ENCODE measurements around the gene SLC2A9. TPM values are rescaled to one million over a fixed set of nuclear protein-coding genes. Genes with fewer than 3 reads are reported as not detected.

Gene SLC2A9
- total RNA-seq, 1 donor from 2014 or later: 3.6 TPM

- no peak for TF ChIP-seq CTCF (IDR thresholded peaks at IDR 0.05; ENCODE audit: insufficient read depth, low read length, poor library complexity, severe bottlenecking)
- Histone ChIP-seq H3K4me3 (ENCODE audit: low read depth, low read length) (no peak overlapping the region), H3K27me3 (ENCODE audit: control insufficient read depth, insufficient read depth, low read length) (no peaks in the 10 kb centered on the region), H3K36me3 (ENCODE audit: control insufficient read depth, insufficient read depth, low read length) (no peaks in the 10 kb centered on the region)
- no peak for DNase-seq (ENCODE audit: low read depth)
Measured at GRCh38 chr4:9832640-9833039, 188.7 kb downstream of the SLC2A9 start.

GRCh38 chr4:9826551-9826950, 194.7 kb downstream of the SLC2A9 start:
- Histone ChIP-seq H3K36me3 (ENCODE audit: control insufficient read depth, insufficient read depth, low read length) (no peaks in the 10 kb centered on the region), H3K4me3 (ENCODE audit: low read depth, low read length) (no peak overlapping the region), H3K27me3 (ENCODE audit: control insufficient read depth, insufficient read depth, low read length) (no peaks in the 10 kb centered on the region)
- no peak for TF ChIP-seq CTCF (IDR thresholded peaks at IDR 0.05; ENCODE audit: insufficient read depth, low read length, poor library complexity, severe bottlenecking)
- DNase-seq (ENCODE audit: low read depth): no peak

GRCh38 chr4:9825049-9825448, 196.2 kb downstream of the SLC2A9 start:
- H3K27me3 ChIP-seq (ENCODE audit: control insufficient read depth, insufficient read depth, low read length): no peaks in the 10 kb centered on the region
- TF ChIP-seq CTCF (IDR thresholded peaks at IDR 0.05; ENCODE audit: insufficient read depth, low read length, poor library complexity, severe bottlenecking): no peak

GRCh38 chr4:9820343-9820742, 201.0 kb downstream of the SLC2A9 start:
- Histone ChIP-seq H3K4me3 (ENCODE audit: low read depth, low read length) (no peak overlapping the region), H3K36me3 (ENCODE audit: control insufficient read depth, insufficient read depth, low read length) (no peaks in the 10 kb centered on the region), H3K27me3 (ENCODE audit: control insufficient read depth, insufficient read depth, low read length) (no peaks in the 10 kb centered on the region)
- no peak for TF ChIP-seq CTCF (IDR thresholded peaks at IDR 0.05; ENCODE audit: insufficient read depth, low read length, poor library complexity, severe bottlenecking)
- DNase-seq (ENCODE audit: low read depth): no peak

More at GRCh38 chr4:9825049-9825448, 196.2 kb downstream of the SLC2A9 start:
- no peak for DNase-seq (ENCODE audit: low read depth)
- no peaks in the 10 kb centered on the region for H3K36me3 ChIP-seq (ENCODE audit: control insufficient read depth, insufficient read depth, low read length)
- no peak overlapping the region for H3K4me3 ChIP-seq (ENCODE audit: low read depth, low read length)

- DNase-seq (ENCODE audit: low read depth): no peak
- Histone ChIP-seq H3K36me3 (ENCODE audit: control insufficient read depth, insufficient read depth, low read length) (no peaks in the 10 kb centered on the region), H3K27me3 (ENCODE audit: control insufficient read depth, insufficient read depth, low read length) (no peaks in the 10 kb centered on the region), H3K4me3 (ENCODE audit: low read depth, low read length) (no peak overlapping the region)
- no peak for TF ChIP-seq CTCF (IDR thresholded peaks at IDR 0.05; ENCODE audit: insufficient read depth, low read length, poor library complexity, severe bottlenecking)
Measured at GRCh38 chr4:9816285-9816684, 205.0 kb downstream of the SLC2A9 start.

GRCh38 chr4:9812501-9813340, 208.6 kb downstream of the SLC2A9 start:
- Histone ChIP-seq H3K36me3 (ENCODE audit: control insufficient read depth, insufficient read depth, low read length) (no peaks in the 10 kb centered on the region), H3K27me3 (ENCODE audit: control insufficient read depth, insufficient read depth, low read length) (no peaks in the 10 kb centered on the region), H3K4me3 (ENCODE audit: low read depth, low read length) (no peak overlapping the region)
- no peak for TF ChIP-seq CTCF (IDR thresholded peaks at IDR 0.05; ENCODE audit: insufficient read depth, low read length, poor library complexity, severe bottlenecking)
- no peak for DNase-seq (ENCODE audit: low read depth)
